Esophagus squamous epithelium (tissue), 5 donors: ENCODE data around the gene LDB3. TPM values are rescaled to one million over a fixed set of nuclear protein-coding genes. Genes with fewer than 3 reads are reported as not detected.

Source experiments
- DNase-seq: peaks from one replicate; lab custom pipeline; 2025; lab: John Stamatoyannopoulos, UW
- H3K27ac ChIP-seq, 4 donors: fragments of 200-600 bp; sonication (generic); one replicate each; pipeline ENCODE4 v1.5.1; 2016 to 2019; ENCODE audit warnings: mild to moderate bottlenecking in 1 of 4
- H3K27me3 ChIP-seq, 4 donors: fragments of 200-600 bp; sonication (generic); 1 replicate in 3 of 4; 2 replicates in 1 of 4; pipeline versions ENCODE4 v1.5.1 to v1.6.0; 2017 to 2021; ENCODE audit warnings: antibody characterized with exemption in 1 of 4
- H3K36me3 ChIP-seq, 3 donors: fragments of 200-600 bp; sonication (generic); one replicate each; pipeline ENCODE4 v1.5.1; 2016 to 2019
- H3K4me1 ChIP-seq, 3 donors: fragments of 200-600 bp; sonication (generic); one replicate each; pipeline ENCODE4 v1.5.1; 2017 to 2019
- H3K4me3 ChIP-seq, 4 donors: fragments of 200-600 bp; sonication (generic); 1 replicate in 3 of 4; 2 replicates in 1 of 4; pipeline ENCODE4 v1.5.1; 2016 to 2019; ENCODE audit warnings: mild to moderate bottlenecking in 2 of 4, moderate library complexity in 1 of 4
- H3K9me3 ChIP-seq, 3 donors: fragments of 200-600 bp; sonication (generic); one replicate each; pipeline ENCODE4 v1.5.1; 2016 to 2019
- POLR2A ChIP-seq, 4 donors: fragments of 450-650 bp; IDR thresholded peaks; one replicate each; pipeline ENCODE4 v1.6.1; 2017; ENCODE audit warnings: antibody characterized with exemption in 4 of 4, mild to moderate bottlenecking in 4 of 4, moderate library complexity in 3 of 4
- WGBS, 2 donors: methylation state at CpG; one replicate each; pipeline ENCODE4 v1.1.5; 2018; 5-methylcytosine and 5-hydroxymethylcytosine counted together
- intact Hi-C: fragments of 100-400 bp; cut with DNase I; formaldehyde crosslinking; loops from one replicate; pipeline ENCODE4 v1.15.0; 2022
- total RNA-seq, 4 donors: library from RNA; depleted of rRNA; stranded (reverse); fragments of >200 nt; gene quantifications; one replicate each; pipeline ENCODE4 v1.1.0, GENCODE V29; 2016
- TF ChIP-seq, protein P1 (sequence below), 6 experiments: fragments of 450-650 bp in 4 of 6; fragments of 200-600 bp in 2 of 6; sonication (generic) in 2 of 6; IDR thresholded peaks; one replicate each; pipeline ENCODE4 v1.5.1; 2016 to 2019; ENCODE audit warnings: antibody characterized with exemption in 6 of 6, mild to moderate bottlenecking in 4 of 6, moderate library complexity in 4 of 6
- donor health status: DM: yes; HTN: yes; CAD: no.

Gene LDB3
- total RNA-seq, 4 donors from 2014 or later, result 0.09 to 3.4 (median 0.35) TPM

DNA sequence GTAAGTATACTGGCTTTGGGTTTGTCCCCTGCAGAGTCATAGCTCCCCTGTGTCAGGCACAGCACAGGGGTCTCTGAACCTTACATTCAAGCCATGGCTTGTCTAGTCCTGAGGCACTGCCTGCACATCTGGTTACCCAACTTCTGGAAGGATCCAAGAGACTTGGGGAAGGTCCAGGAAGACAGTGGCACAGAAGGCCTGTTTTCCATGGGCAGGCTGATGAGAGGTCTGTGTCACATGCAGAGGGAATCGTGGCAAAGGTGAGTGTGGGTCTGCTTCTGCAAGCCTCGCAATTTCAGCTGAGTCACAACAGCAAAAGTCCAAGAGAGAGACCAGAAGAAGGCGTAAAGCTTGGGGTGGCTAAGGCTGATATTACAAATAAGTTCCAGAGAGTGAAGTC lies 59.7 kb downstream of the LDB3 start:
- WGBS, 2 donors, result 69 to 79% methylated on average over 3 of the region's 3 CpGs
- Histone ChIP-seq H3K4me1 (peaks cover 0 to 7% (median 5%) of the 10 kb centered on the region in 3 donors), H3K27ac (no peak overlapping the region), H3K36me3 (no peaks in the 10 kb centered on the region), H3K9me3 (no peaks in the 10 kb centered on the region), H3K27me3 (peaks cover 0 to 36% (median 0%) of the 10 kb centered on the region in 4 donors), H3K4me3 (no peak overlapping the region)
- intact Hi-C loops, result no loop called here
- DNase-seq, result no peak
- TF ChIP-seq POLR2A (IDR thresholded peaks at IDR 0.05), result no peak
- TF ChIP-seq, protein P1, sequence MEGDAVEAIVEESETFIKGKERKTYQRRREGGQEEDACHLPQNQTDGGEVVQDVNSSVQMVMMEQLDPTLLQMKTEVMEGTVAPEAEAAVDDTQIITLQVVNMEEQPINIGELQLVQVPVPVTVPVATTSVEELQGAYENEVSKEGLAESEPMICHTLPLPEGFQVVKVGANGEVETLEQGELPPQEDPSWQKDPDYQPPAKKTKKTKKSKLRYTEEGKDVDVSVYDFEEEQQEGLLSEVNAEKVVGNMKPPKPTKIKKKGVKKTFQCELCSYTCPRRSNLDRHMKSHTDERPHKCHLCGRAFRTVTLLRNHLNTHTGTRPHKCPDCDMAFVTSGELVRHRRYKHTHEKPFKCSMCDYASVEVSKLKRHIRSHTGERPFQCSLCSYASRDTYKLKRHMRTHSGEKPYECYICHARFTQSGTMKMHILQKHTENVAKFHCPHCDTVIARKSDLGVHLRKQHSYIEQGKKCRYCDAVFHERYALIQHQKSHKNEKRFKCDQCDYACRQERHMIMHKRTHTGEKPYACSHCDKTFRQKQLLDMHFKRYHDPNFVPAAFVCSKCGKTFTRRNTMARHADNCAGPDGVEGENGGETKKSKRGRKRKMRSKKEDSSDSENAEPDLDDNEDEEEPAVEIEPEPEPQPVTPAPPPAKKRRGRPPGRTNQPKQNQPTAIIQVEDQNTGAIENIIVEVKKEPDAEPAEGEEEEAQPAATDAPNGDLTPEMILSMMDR (IDR thresholded peaks at IDR 0.05), result no peak

- H3K4me3 ChIP-seq, result no peak overlapping the region
- H3K36me3 ChIP-seq, result no peaks in the 10 kb centered on the region
- intact Hi-C loops, result no loop called here
- H3K27ac ChIP-seq, result peak overlapping the region in 3 of 4 donors; percentile 16 to 80 (median 69)
- H3K9me3 ChIP-seq, result no peaks in the 10 kb centered on the region
- 80 to 100% methylated on average over 1 of the region's 1 CpG for WGBS, 2 donors
- peaks cover 0 to 16% (median 7%) of the 10 kb centered on the region in 3 donors for H3K4me1 ChIP-seq
- DNase-seq, result no peak
- TF ChIP-seq POLR2A (IDR thresholded peaks at IDR 0.05), result no peak
- peaks cover 0 to 34% (median 0%) of the 10 kb centered on the region in 4 donors for H3K27me3 ChIP-seq
Measured at GRCh38 chr10:86729677-86730076, 61.4 kb downstream of the LDB3 start.

DNA sequence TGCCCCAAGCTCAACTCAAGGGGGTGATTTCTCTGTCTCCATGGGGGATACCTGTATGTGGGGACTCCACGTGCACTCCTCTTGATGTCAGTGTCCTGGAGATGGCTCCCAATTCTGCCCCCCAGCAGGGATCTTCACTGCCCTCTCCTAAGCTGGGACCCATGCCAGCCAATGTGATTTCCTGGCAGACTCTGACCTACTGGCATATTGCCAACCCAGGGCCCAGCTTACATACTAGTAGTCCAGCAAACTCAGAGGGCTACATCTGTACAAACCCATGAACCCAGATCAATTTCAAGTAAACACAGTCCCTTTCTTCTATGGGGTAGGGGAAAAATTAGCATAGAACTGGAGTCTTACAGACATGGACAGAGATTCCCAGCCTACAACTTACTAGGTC lies 61.9 kb downstream of the LDB3 start:
- WGBS, 2 donors, result 86% methylated on average over 1 of the region's 1 CpG; no CpG with 5 or more reads in 1 of the 2 donors
- H3K4me3 ChIP-seq, result no peak overlapping the region
- no peaks in the 10 kb centered on the region for H3K9me3 ChIP-seq
- no peak for DNase-seq
- no peaks in the 10 kb centered on the region for H3K36me3 ChIP-seq
- peak overlapping the region in 3 of 4 donors; percentile 16 to 80 (median 69) for H3K27ac ChIP-seq
- H3K4me1 ChIP-seq, result peaks cover 0 to 16% (median 7%) of the 10 kb centered on the region in 3 donors
- intact Hi-C loops, result no loop called here
- no peak for TF ChIP-seq POLR2A (IDR thresholded peaks at IDR 0.05)
- TF ChIP-seq, protein P1 (IDR thresholded peaks at IDR 0.05), result no peak
- peaks cover 0 to 34% (median 0%) of the 10 kb centered on the region in 4 donors for H3K27me3 ChIP-seq

DNA sequence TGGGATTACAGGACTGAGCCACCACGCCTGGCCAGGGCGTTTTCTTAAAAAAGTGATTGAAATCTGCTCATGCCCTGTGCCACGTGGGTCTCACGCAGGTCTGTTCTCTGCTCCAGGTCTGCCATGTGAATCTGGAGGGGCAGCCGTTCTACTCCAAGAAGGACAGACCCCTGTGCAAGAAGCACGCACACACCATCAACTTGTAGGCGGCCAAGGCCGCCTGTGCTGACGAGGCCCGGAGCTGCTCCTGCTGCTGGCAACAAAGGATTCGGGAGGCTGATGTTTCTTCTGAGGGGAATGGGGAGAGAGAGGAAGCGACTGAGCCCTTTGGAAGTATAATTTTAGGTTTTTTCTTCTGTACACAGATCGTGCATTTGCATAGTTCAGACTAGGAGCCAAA lies 64.5 kb downstream of the LDB3 start:
- intact Hi-C loops, result no loop called here
- peak overlapping the region; percentile 54 to 84 (median 82) for H3K27ac ChIP-seq

DNA sequence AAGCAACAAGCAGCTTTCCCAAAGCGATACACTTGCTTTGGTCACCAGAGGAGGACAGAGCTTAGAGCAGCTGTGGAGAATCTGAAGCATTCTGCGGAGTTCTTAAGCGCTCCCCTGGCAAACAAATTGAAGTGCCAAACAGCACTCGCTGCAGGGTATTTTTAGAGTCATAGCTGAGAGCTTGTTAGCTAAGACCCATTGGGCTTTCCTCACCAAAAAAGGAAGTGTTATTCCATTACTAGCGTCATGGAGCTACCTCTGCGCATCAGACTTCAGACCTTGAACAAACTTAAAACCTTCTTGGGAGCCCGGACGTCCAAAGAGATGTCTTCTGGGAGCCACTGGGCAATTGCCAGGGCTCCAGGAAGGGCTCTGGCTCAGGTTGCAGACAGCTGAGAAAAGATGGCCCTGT lies 65.0 kb downstream of the LDB3 start:
- WGBS, 2 donors, result 69 to 77% methylated on average over 8 of the region's 8 CpGs

More for the DNA sequence above, 64.5 kb downstream of the LDB3 start:
- DNase-seq, result no peak
- Histone ChIP-seq H3K4me3 (no peak overlapping the region), H3K9me3 (no peaks in the 10 kb centered on the region), H3K27me3 (peaks cover 0 to 33% (median 0%) of the 10 kb centered on the region in 4 donors), H3K4me1 (peaks cover 0 to 16% (median 7%) of the 10 kb centered on the region in 3 donors), H3K36me3 (no peaks in the 10 kb centered on the region)
- WGBS, 2 donors, result 45 to 70% methylated on average over 3 to 4 of the region's 13 CpGs
- TF ChIP-seq, protein P1 (IDR thresholded peaks at IDR 0.05), result no peak
- no peak for TF ChIP-seq POLR2A (IDR thresholded peaks at IDR 0.05)

More for the DNA sequence above, 65.0 kb downstream of the LDB3 start:
- Histone ChIP-seq H3K4me1 (peaks cover 0 to 16% (median 7%) of the 10 kb centered on the region in 3 donors), H3K27me3 (peaks cover 0 to 30% (median 0%) of the 10 kb centered on the region in 4 donors), H3K4me3 (no peak overlapping the region), H3K36me3 (no peaks in the 10 kb centered on the region), H3K27ac (peak overlapping the region; percentile 54 to 84 (median 82)), H3K9me3 (no peaks in the 10 kb centered on the region)
- TF ChIP-seq, protein P1 (IDR thresholded peaks at IDR 0.05), result no peak
- TF ChIP-seq POLR2A (IDR thresholded peaks at IDR 0.05), result no peak
- intact Hi-C loops, result no loop called here
- no peak for DNase-seq
